K562 (cell line): ENCODE data around the gene KLRC2. TPM values are rescaled to one million over a fixed set of nuclear protein-coding genes. Genes with fewer than 3 reads are reported as not detected.
"Not testable (repeated sequence)": the region's sequence is repeated elsewhere in the genome, so short reads cannot be mapped to it uniquely, and the experiment has no call there.

Source experiments
- ATAC-seq: fragments of 200-7000 bp; cut with Tn5 transposase; 3 replicates; pipeline ENCODE4 v1.9.1; 2020; ENCODE audit warnings: moderate library complexity
- Bru-seq: library from RNA; stranded (reverse); fragments of 400-500 nt; gene quantifications from one replicate; lab custom pipeline; 2021; lab: Mats Ljungman, UMichigan
- BruChase-seq, 2 experiments: library from RNA; stranded (reverse); fragments of 400-500 nt; gene quantifications; one replicate each; lab custom pipeline; 2021; lab: Mats Ljungman, UMichigan
- BruUV-seq: library from RNA; stranded (reverse); fragments of 400-500 nt; replicated peaks from 2 replicates; lab custom pipeline; 2021; lab: Mats Ljungman, UMichigan
- CTCF ChIA-PET: fragments of 300-600 bp; formaldehyde crosslinking; extraction: SDS; loops from one replicate; lab custom pipeline; 2021; ENCODE audit warnings: low intra/inter-chr PET ratio; lab: Yijun Ruan, JAX
- POLR2A ChIA-PET: fragments of 300-600, 350-650 bp; sonication (Branson Sonifier 250); formaldehyde crosslinking; extraction: SDS; loops from one replicate; lab custom pipeline; 2021; ENCODE audit warnings: antibody characterized with exemption, inconsistent platforms; lab: Yijun Ruan, JAX
- DNase-seq, 4 experiments: peaks; one replicate each; pipeline versions ENCODE4 v3.0.0 to v3.0.0-alpha.2; 2011 to 2018; ENCODE audit warnings: low spot score in 3 of 4, mixed read lengths in 3 of 4; ENCODE audit errors: extremely low read depth in 1 of 4
- FAIRE-seq: peaks from 2 replicates; lab custom pipeline; 2011; peaks lifted over from hg19 to GRCh38; lab: Jason Lieb, UNC
- H2AFZ ChIP-seq: 2 replicates; pipeline ENCODE4 v1.6.0; 2011; ENCODE audit warnings: low read depth, low read length, control low read depth, inconsistent platforms
- H3K27ac ChIP-seq: fragments of 200-600 bp; 3 replicates; pipeline ENCODE4 v1.8.0; 2011; ENCODE audit warnings: low read depth, mild to moderate bottlenecking, control low read depth, inconsistent platforms, low read length, moderate library complexity, mixed read lengths; ENCODE audit errors: extremely low read depth
- H3K27me3 ChIP-seq, 2 experiments: fragments of 300-600 bp in 1 of 2; 2 replicates in 1 of 2; 3 replicates in 1 of 2; pipeline versions ENCODE4 v1.6.0 to v1.8.0; 2011; ENCODE audit warnings: inconsistent platforms in 2 of 2, low read length in 2 of 2, mild to moderate bottlenecking in 1 of 2, mixed read lengths in 1 of 2, moderate library complexity in 1 of 2; ENCODE audit not compliant: control insufficient read depth in 2 of 2, insufficient read depth in 2 of 2
- H3K36me3 ChIP-seq: fragments of 300-600 bp; 3 replicates; pipeline ENCODE4 v1.8.0; 2011; ENCODE audit warnings: mild to moderate bottlenecking, low read length, inconsistent platforms; ENCODE audit not compliant: control insufficient read depth, insufficient read depth
- H3K4me1 ChIP-seq, 2 experiments: fragments of 200-600 bp in 1 of 2; replicated peaks in 1 of 2; 2 replicates in 1 of 2; 3 replicates in 1 of 2; pipeline versions ENCODE4 v1.5.1 to v1.8.0; 2011; ENCODE audit warnings: inconsistent platforms in 2 of 2, low read length in 2 of 2, mild to moderate bottlenecking in 1 of 2, mixed read lengths in 1 of 2, moderate library complexity in 1 of 2; ENCODE audit not compliant: control insufficient read depth in 2 of 2, insufficient read depth in 2 of 2
- H3K4me2 ChIP-seq: 2 replicates; pipeline ENCODE4 v1.6.1; 2011; ENCODE audit warnings: low read length, control low read depth, inconsistent platforms, mixed read lengths; ENCODE audit not compliant: insufficient read depth
- H3K4me3 ChIP-seq: fragments of 200-600 bp; sonication (generic), shearing (Covaris generic); 2 replicates; pipeline ENCODE4 v1.5.1; 2016; ENCODE audit warnings: control low read depth, inconsistent platforms
- H3K79me2 ChIP-seq: fragments of 200-600 bp; 3 replicates; pipeline ENCODE4 v1.8.0; 2011; ENCODE audit warnings: low read length, inconsistent platforms; ENCODE audit not compliant: control insufficient read depth, insufficient read depth
- H3K9ac ChIP-seq, 2 experiments: 2 replicates each; pipeline versions ENCODE4 v1.6.0 to v1.6.1; 2011; ENCODE audit warnings: low read depth in 2 of 2, low read length in 2 of 2, control low read depth in 1 of 2, inconsistent platforms in 1 of 2, mild to moderate bottlenecking in 1 of 2, mixed read lengths in 1 of 2; ENCODE audit not compliant: insufficient read depth in 1 of 2
- H3K9me1 ChIP-seq: one replicate; pipeline ENCODE4 v1.6.0; 2011; ENCODE audit warnings: inconsistent platforms, mild to moderate bottlenecking, low read length, moderate library complexity; ENCODE audit not compliant: control insufficient read depth, insufficient read depth
- H3K9me3 ChIP-seq: replicated peaks from 2 replicates; pipeline ENCODE4 v1.5.1; 2011; ENCODE audit warnings: low read depth, low read length, inconsistent platforms; ENCODE audit not compliant: control insufficient read depth, insufficient read depth
- H4K20me1 ChIP-seq: replicated peaks from 2 replicates; pipeline ENCODE4 v1.6.1; 2011; ENCODE audit warnings: low read length, inconsistent platforms, mixed read lengths; ENCODE audit not compliant: control insufficient read depth, insufficient read depth
- WGBS: fragments of 100-300 bp; shearing (Covaris generic); methylation state at CpG from one replicate; pipeline ENCODE4 v1.1.6; 2016; ENCODE audit warnings: low coverage, mixed read lengths; ENCODE audit not compliant: insufficient coverage; ENCODE audit errors: missing lambda C conversion rate; 5-methylcytosine and 5-hydroxymethylcytosine counted together
- in situ Hi-C: fragments of 300-500 bp; cut with MboI; formaldehyde crosslinking; loops from 4 replicates; pipeline ENCODE4 v1.15.0; 2018; ENCODE audit warnings: inconsistent platforms, mixed read lengths
- intact Hi-C: fragments of 100-400 bp; cut with micrococcal nuclease; formaldehyde crosslinking; loops from 2 replicates; pipeline ENCODE4 v1.14.2; 2022
- long read RNA-seq, 3 experiments: library from polyadenylated mRNA in 2 of 3; library from RNA in 1 of 3; unstranded in 2 of 3; stranded (forward) in 1 of 3; transcript quantifications; one replicate each; pipeline ENCODE4 v2.0.0, GENCODE V29; 2019 to 2022
- polyA minus RNA-seq, 3 experiments: library from RNA; depleted of rRNA, polyadenylated mRNA; stranded (reverse); fragments of >200 nt; gene quantifications; 2 replicates each; pipeline ENCODE4 v1.2.3, GENCODE V29; 2011
- polyA plus RNA-seq, 8 experiments: library from polyadenylated mRNA; depleted of rRNA in 4 of 8; stranded (reverse) in 5 of 8; unstranded in 3 of 8; fragments of >200 nt; fragmentation: Nextera tagmentation in 2 of 8; fragmentation: Illumina TruSeq in 1 of 8; extraction: Ambion mirVana in 2 of 8; extraction: Trizol in 1 of 8; gene quantifications; 2 replicates each; pipeline versions ENCODE4 v1.2.1 to v1.2.3, GENCODE V29; 2011 to 2014; ENCODE audit warnings: inconsistent platforms in 1 of 8, missing spikeins in 1 of 8
- total RNA-seq, 7 experiments: library from RNA; depleted of rRNA in 6 of 7; stranded (reverse); fragments of >200 nt in 6 of 7; fragmentation: Illumina TruSeq in 2 of 7; extraction: Trizol in 2 of 7; gene quantifications; 2 replicates each; pipeline versions ENCODE4 v1.2.1 to v1.2.3, GENCODE V29; 2011 to 2021; ENCODE audit warnings: low replicate concordance in 1 of 7

The KLRC2 gene
- not detected in 2 replicates for total RNA-seq (2011; cell fraction: chromatin; rRNA removed; ENCODE audit: low replicate concordance)
- total RNA-seq (2011; cell fraction: nucleolus; rRNA removed): not detected in 2 replicates
- not detected in 2 replicates for total RNA-seq (2011; cell fraction: nucleoplasm; rRNA removed)
- not detected in 2 replicates for total RNA-seq (2014; rRNA removed)
- total RNA-seq (2014; rRNA removed; fragmentation: Illumina TruSeq; extraction: Trizol): not detected in 2 replicates
- total RNA-seq (2015; rRNA removed; fragmentation: Illumina TruSeq; extraction: Trizol): not detected in 2 replicates
- not detected in 2 replicates for total RNA-seq (2021)
- not detected in 2 replicates for polyA plus RNA-seq (2011; rRNA removed)
- not detected in 2 replicates for polyA plus RNA-seq (2011; cell fraction: cytosol; rRNA removed)
- polyA plus RNA-seq (2011; cell fraction: nucleus; rRNA removed): not detected in 2 replicates
- not detected in 2 replicates for polyA plus RNA-seq (2012)
- not detected in 2 replicates for polyA plus RNA-seq (2014; fragmentation: Illumina TruSeq; extraction: Trizol)
- not detected for polyA plus RNA-seq (2014; fragmentation: Nextera tagmentation; extraction: Ambion mirVana)
- polyA plus RNA-seq (2014; rRNA removed): not detected in 2 replicates
- polyA minus RNA-seq (2011; rRNA and poly(A)+ RNA removed): not detected in 2 replicates
- 2.2 and 2.8 TPM in 2 replicates for polyA minus RNA-seq (2011; cell fraction: cytosol; rRNA and poly(A)+ RNA removed)
- 0.33 TPM in 1 of 2 replicates, not detected in the other for polyA minus RNA-seq (2011; cell fraction: nucleus; rRNA and poly(A)+ RNA removed)
- percentile 3 among the genes with signal in this experiment for Bru-seq, nascent RNA
- percentile 13 among the genes with signal in this experiment for BruChase-seq, experiment 1, labeled RNA remaining after a 2-hour chase
- BruChase-seq, experiment 2, labeled RNA remaining after a 6-hour chase: not detected
- long read RNA-seq, experiment 1: 0 reads
- long read RNA-seq, experiment 2: 0 reads
- long read RNA-seq, experiment 3: 0 reads

- intact Hi-C loops, in situ Hi-C loops, H2AFZ ChIP-seq, H3K9me3 ChIP-seq, CTCF ChIA-PET, H4K20me1 ChIP-seq, H3K4me2 ChIP-seq, H3K4me3 ChIP-seq, H3K27ac ChIP-seq, H3K27me3 ChIP-seq, H3K4me1 ChIP-seq, H3K79me2 ChIP-seq, POLR2A ChIA-PET, BruUV-seq, H3K9ac ChIP-seq, H3K9me1 ChIP-seq, H3K36me3 ChIP-seq: not testable (repeated sequence)
- ATAC-seq (peak; percentile 84), FAIRE-seq (peak; percentile 62), DNase-seq (peak in 1 of 4 experiments; percentile 41)
- WGBS: no CpG with 5 or more reads among the region's 3 CpGs
These were observed at the start of gene KLRC2 for GRCh38 chr12:10435816-10436215. KLRC2 (minus strand) TSS chr12:10436010; CDS start chr12:10435986, 24 bp downstream.

GRCh38 chr12:10481901-10482300 lies 46.1 kb upstream of the KLRC2 start:
- H3K4me2 ChIP-seq, H4K20me1 ChIP-seq, H3K9ac ChIP-seq, DNase-seq, H3K4me3 ChIP-seq, CTCF ChIA-PET, H3K27me3 ChIP-seq, ATAC-seq, H2AFZ ChIP-seq, in situ Hi-C loops, FAIRE-seq, H3K36me3 ChIP-seq, H3K79me2 ChIP-seq, H3K9me3 ChIP-seq, H3K9me1 ChIP-seq, BruUV-seq, H3K27ac ChIP-seq, intact Hi-C loops, H3K4me1 ChIP-seq: not testable (repeated sequence)
- POLR2A ChIA-PET: interaction anchor here (0.6 kb wide), 1 partner anchor 152 kb away, joined by 5 read pairs; no protein-coding TSS in a partner anchor
- WGBS: 0% methylated on average over 2 of the region's 2 CpGs
